HEK293 (cell line): ENCODE measurements around the gene TSC22D2.

ENCODE experiments used
- CTCF ChIA-PET: fragments of 350-600 bp; formaldehyde crosslinking; extraction: SDS; loops from one replicate; lab custom pipeline; 2021; ENCODE audit warnings: antibody characterized with exemption; lab: Yijun Ruan, JAX
- POLR2A ChIA-PET: fragments of 300-600 bp; formaldehyde crosslinking; extraction: SDS; loops from one replicate; lab custom pipeline; 2020; ENCODE audit warnings: antibody characterized with exemption, inconsistent platforms; lab: Yijun Ruan, JAX
- H3K27ac ChIP-seq: fragments of 200-500 bp; sonication (Bioruptor generic); 2 replicates; pipeline ENCODE4 v1.5.1; 2014; ENCODE audit warnings: low read depth, low read length, control low read depth, inconsistent platforms; ENCODE audit errors: extremely low read depth
- H3K36me3 ChIP-seq, 2 experiments: fragments of 200-500 bp in 1 of 2; sonication (Bioruptor generic) in 1 of 2; 1 replicate in 1 of 2; 2 replicates in 1 of 2; pipeline ENCODE4 v1.5.1; 2014 to 2017; ENCODE audit warnings: inconsistent platforms in 2 of 2, low read length in 2 of 2; ENCODE audit not compliant: control insufficient read depth in 2 of 2, insufficient read depth in 1 of 2
- H3K4me1 ChIP-seq: fragments of 200-500 bp; sonication (Bioruptor generic); 2 replicates; pipeline ENCODE4 v1.5.1; 2014; ENCODE audit warnings: mild to moderate bottlenecking, low read length, inconsistent platforms; ENCODE audit not compliant: control insufficient read depth, insufficient read depth
- H3K4me3 ChIP-seq: 2 replicates; pipeline ENCODE4 v1.5.1; 2011; ENCODE audit warnings: low read depth, mild to moderate bottlenecking, control low read depth, low read length, moderate library complexity
- H3K9me3 ChIP-seq: fragments of 200-500 bp; sonication (Bioruptor generic); 2 replicates; pipeline ENCODE4 v1.5.1; 2014; ENCODE audit warnings: low read depth, low read length, inconsistent platforms; ENCODE audit not compliant: control insufficient read depth, insufficient read depth
- AEBP2 ChIP-seq: fragments of 450-650 bp; formaldehyde crosslinking; IDR thresholded peaks from 2 replicates; pipeline ENCODE4 v1.5.1; 2016; ENCODE audit warnings: missing biosample characterization, missing genetic modification characterization, borderline replicate concordance
- GLIS1 ChIP-seq: fragments of 450-650 bp; formaldehyde crosslinking; IDR thresholded peaks from 2 replicates; pipeline ENCODE4 v1.5.1; 2016; ENCODE audit warnings: missing biosample characterization, missing genetic modification characterization
- GLIS2 ChIP-seq: fragments of 450-650 bp; formaldehyde crosslinking; IDR thresholded peaks from 2 replicates; pipeline ENCODE4 v1.5.1; 2016; ENCODE audit warnings: missing biosample characterization, missing genetic modification characterization
- IKZF3 ChIP-seq: fragments of 450-650 bp; IDR thresholded peaks from 2 replicates; pipeline ENCODE4 v1.5.0; 2018; ENCODE audit warnings: missing biosample characterization, mild to moderate bottlenecking, missing genetic modification characterization, moderate library complexity
- PATZ1 ChIP-seq: fragments of 450-650 bp; formaldehyde crosslinking; IDR thresholded peaks from 2 replicates; pipeline ENCODE4 v1.5.1; 2016; ENCODE audit warnings: missing biosample characterization, missing genetic modification characterization
- SP2 ChIP-seq: fragments of 450-650 bp; formaldehyde crosslinking; IDR thresholded peaks from 2 replicates; pipeline ENCODE4 v1.5.1; 2016; ENCODE audit warnings: missing biosample characterization, missing genetic modification characterization
- ZNF121 ChIP-seq: fragments of 450-650 bp; formaldehyde crosslinking; IDR thresholded peaks from 2 replicates; pipeline ENCODE4 v1.5.1; 2016; ENCODE audit warnings: missing biosample characterization, missing genetic modification characterization
- ZNF155 ChIP-seq: fragments of 450-650 bp; formaldehyde crosslinking; IDR thresholded peaks from 2 replicates; pipeline ENCODE4 v1.5.1; 2016; ENCODE audit warnings: missing biosample characterization, missing genetic modification characterization
- ZNF16 ChIP-seq: fragments of 450-650 bp; formaldehyde crosslinking; IDR thresholded peaks from 2 replicates; pipeline ENCODE4 v1.5.1; 2016; ENCODE audit warnings: low read depth, missing biosample characterization, missing genetic modification characterization
- ZNF174 ChIP-seq: fragments of 450-650 bp; formaldehyde crosslinking; IDR thresholded peaks from 2 replicates; pipeline ENCODE4 v1.5.0; 2017; ENCODE audit warnings: missing biosample characterization, mild to moderate bottlenecking, missing genetic modification characterization
- ZNF221 ChIP-seq: fragments of 450-650 bp; formaldehyde crosslinking; IDR thresholded peaks from 2 replicates; pipeline ENCODE4 v1.5.1; 2017; ENCODE audit warnings: missing biosample characterization, missing genetic modification characterization, borderline replicate concordance
- ZNF23 ChIP-seq: fragments of 450-650 bp; formaldehyde crosslinking; IDR thresholded peaks from 2 replicates; pipeline ENCODE4 v1.5.1; 2016; ENCODE audit warnings: missing biosample characterization, missing genetic modification characterization, borderline replicate concordance
- ZNF24 ChIP-seq: fragments of 450-650 bp; formaldehyde crosslinking; IDR thresholded peaks from 2 replicates; pipeline ENCODE4 v1.5.1; 2016; ENCODE audit warnings: missing biosample characterization, missing genetic modification characterization
- ZNF266 ChIP-seq: fragments of 450-650 bp; formaldehyde crosslinking; IDR thresholded peaks from 2 replicates; pipeline ENCODE4 v1.5.1; 2016; ENCODE audit warnings: missing biosample characterization, missing genetic modification characterization, low read depth
- ZNF280C ChIP-seq: fragments of 450-650 bp; formaldehyde crosslinking; IDR thresholded peaks from 2 replicates; pipeline ENCODE4 v1.5.1; 2016; ENCODE audit warnings: missing biosample characterization, missing genetic modification characterization
- ZNF302 ChIP-seq: fragments of 450-650 bp; formaldehyde crosslinking; IDR thresholded peaks from 2 replicates; pipeline ENCODE4 v1.5.1; 2016; ENCODE audit warnings: missing biosample characterization, missing genetic modification characterization, low read depth
- ZNF324 ChIP-seq: fragments of 450-650 bp; formaldehyde crosslinking; IDR thresholded peaks from 2 replicates; pipeline ENCODE4 v1.5.1; 2016; ENCODE audit warnings: missing biosample characterization, missing genetic modification characterization
- ZNF335 ChIP-seq: fragments of 450-650 bp; formaldehyde crosslinking; conservative IDR thresholded peaks from 2 replicates; pipeline ENCODE4 v1.5.1; 2016; ENCODE audit warnings: missing biosample characterization, missing genetic modification characterization
- ZNF341 ChIP-seq: fragments of 450-650 bp; formaldehyde crosslinking; IDR thresholded peaks from 2 replicates; pipeline ENCODE4; 2016; ENCODE audit warnings: low read depth, missing biosample characterization, missing genetic modification characterization
- ZNF423 ChIP-seq: fragments of 450-650 bp; formaldehyde crosslinking; IDR thresholded peaks from 2 replicates; pipeline ENCODE4 v1.5.1; 2016; ENCODE audit warnings: missing biosample characterization, missing genetic modification characterization
- ZNF473 ChIP-seq: fragments of 450-650 bp; formaldehyde crosslinking; IDR thresholded peaks from 2 replicates; pipeline ENCODE4 v1.5.1; 2017; ENCODE audit warnings: missing biosample characterization, missing genetic modification characterization
- ZNF514 ChIP-seq: fragments of 450-650 bp; formaldehyde crosslinking; IDR thresholded peaks from 2 replicates; pipeline ENCODE4 v1.5.1; 2016; ENCODE audit warnings: missing biosample characterization, missing genetic modification characterization
- ZNF521 ChIP-seq: fragments of 450-650 bp; formaldehyde crosslinking; IDR thresholded peaks from 2 replicates; pipeline ENCODE4 v1.5.1; 2017; ENCODE audit warnings: missing biosample characterization, mild to moderate bottlenecking, missing genetic modification characterization
- ZNF544 ChIP-seq: fragments of 450-650 bp; formaldehyde crosslinking; IDR thresholded peaks from 2 replicates; pipeline ENCODE4 v1.5.0; 2017; ENCODE audit warnings: missing biosample characterization, missing genetic modification characterization
- ZNF549 ChIP-seq: fragments of 450-650 bp; IDR thresholded peaks from 2 replicates; pipeline ENCODE4 v1.5.1; 2018; ENCODE audit warnings: missing biosample characterization, missing genetic modification characterization, mild to moderate bottlenecking, inconsistent platforms, moderate library complexity
- ZNF621 ChIP-seq: fragments of 450-650 bp; formaldehyde crosslinking; IDR thresholded peaks from 2 replicates; pipeline ENCODE4 v1.5.1; 2017; ENCODE audit warnings: missing biosample characterization, missing genetic modification characterization
- ZNF624 ChIP-seq: fragments of 450-650 bp; formaldehyde crosslinking; IDR thresholded peaks from 2 replicates; pipeline ENCODE4 v1.5.1; 2017; ENCODE audit warnings: missing biosample characterization, missing genetic modification characterization
- ZNF660 ChIP-seq: fragments of 450-650 bp; IDR thresholded peaks from 2 replicates; pipeline ENCODE4 v1.5.1; 2018; ENCODE audit warnings: missing biosample characterization, mild to moderate bottlenecking, missing genetic modification characterization
- ZNF664 ChIP-seq: fragments of 450-650 bp; formaldehyde crosslinking; IDR thresholded peaks from 2 replicates; pipeline ENCODE4 v1.5.1; 2016; ENCODE audit warnings: missing biosample characterization, missing genetic modification characterization
- ZNF677 ChIP-seq: fragments of 450-650 bp; IDR thresholded peaks from 2 replicates; pipeline ENCODE4 v1.5.0; 2018; ENCODE audit warnings: missing biosample characterization, mild to moderate bottlenecking, missing genetic modification characterization, moderate library complexity
- ZNF747 ChIP-seq: fragments of 450-650 bp; formaldehyde crosslinking; IDR thresholded peaks from 2 replicates; pipeline ENCODE4 v1.5.1; 2016; ENCODE audit warnings: missing biosample characterization, missing genetic modification characterization
- ZNF76 ChIP-seq: fragments of 450-650 bp; formaldehyde crosslinking; IDR thresholded peaks from 2 replicates; pipeline ENCODE4; 2016; ENCODE audit warnings: low read depth, missing biosample characterization, missing genetic modification characterization, borderline replicate concordance
- ZNF776 ChIP-seq: fragments of 450-650 bp; formaldehyde crosslinking; IDR thresholded peaks from 2 replicates; pipeline ENCODE4 v1.5.0; 2017; ENCODE audit warnings: missing biosample characterization, missing genetic modification characterization, borderline replicate concordance
- ZSCAN30 ChIP-seq: fragments of 450-650 bp; IDR thresholded peaks from 2 replicates; pipeline ENCODE4 v1.5.1; 2018; ENCODE audit warnings: missing biosample characterization, mild to moderate bottlenecking, missing genetic modification characterization, moderate library complexity

The TSC22D2 gene

GRCh38 chr3:150409512-150410310, 1.6 kb downstream of the TSC22D2 start:
- H3K9me3 ChIP-seq = no peaks in the 10 kb centered on the region
- H3K36me3 ChIP-seq = peaks cover 0 to 22% of the 10 kb centered on the region in 2 experiments; a peak in 1 of 3 replicates
- H3K4me3 ChIP-seq = peak overlapping the region; percentile 87
- H3K4me1 ChIP-seq = no peaks in the 10 kb centered on the region
- H3K27ac ChIP-seq = peak overlapping the region; percentile 89
- POLR2A ChIA-PET = interaction anchor here (1.0 to 4.0 kb wide), 17 partner anchors 12 to 171 kb away, joined by 3 to 22 read pairs (median 3); no protein-coding TSS in a partner anchor
- CTCF ChIA-PET = interaction anchor here (0.6 to 2.6 kb wide), 11 partner anchors 15 to 238 kb away, joined by 3 to 13 read pairs (median 3); no protein-coding TSS in a partner anchor
- TF ChIP-seq ZNF473 (tag by site-specific recombination) = no peak
- no peak for TF ChIP-seq AEBP2 (tag by site-specific recombination)
- TF ChIP-seq ZNF174 = no peak
- no peak for TF ChIP-seq ZNF155 (tag by site-specific recombination)
- no peak for TF ChIP-seq ZNF302
- TF ChIP-seq ZNF521 (tag by site-specific recombination) = no peak
- peak; percentile 93 for TF ChIP-seq ZNF549 (tag by site-specific recombination)
- TF ChIP-seq ZNF624 (tag by site-specific recombination) = no peak
- no peak for TF ChIP-seq ZNF16 (tag by site-specific recombination)
- TF ChIP-seq ZNF23 = no peak
- TF ChIP-seq GLIS1 (tag by site-specific recombination) = peak; percentile 58; the same call in 1 of the 2 replicates
- TF ChIP-seq ZSCAN30 (tag by site-specific recombination) = no peak
- no peak for TF ChIP-seq ZNF514
- no peak for TF ChIP-seq ZNF121 (tag by site-specific recombination)
- TF ChIP-seq ZNF776 (tag by site-specific recombination) = no peak
- no peak for TF ChIP-seq ZNF280C (tag by site-specific recombination)
- TF ChIP-seq ZNF544 (tag by site-specific recombination) = no peak
- peak; percentile 10; the same call in 1 of the 2 replicates for TF ChIP-seq ZNF335
- TF ChIP-seq PATZ1 = peak; percentile 43; the same call in 1 of the 2 replicates
- TF ChIP-seq ZNF660 (tag by site-specific recombination) = no peak
- TF ChIP-seq IKZF3 = no peak
- TF ChIP-seq GLIS2 (tag by site-specific recombination) = peak; percentile 74
- TF ChIP-seq ZNF266 (tag by site-specific recombination) = no peak
- TF ChIP-seq ZNF747 (tag by site-specific recombination) = no peak
- no peak for TF ChIP-seq ZNF664 (tag by site-specific recombination)
- TF ChIP-seq ZNF341 (tag by site-specific recombination) = peak; percentile 54
- no peak for TF ChIP-seq ZNF677 (tag by site-specific recombination)
- TF ChIP-seq ZNF324 (tag by site-specific recombination) = no peak
- TF ChIP-seq ZNF621 (tag by site-specific recombination) = no peak
- no peak for TF ChIP-seq ZNF76
- peak; percentile 42; the same call in 1 of the 2 replicates for TF ChIP-seq SP2
- no peak for TF ChIP-seq ZNF221 (tag by site-specific recombination)
- TF ChIP-seq ZNF423 (tag by site-specific recombination) = no peak
- no peak for TF ChIP-seq ZNF24 (tag by site-specific recombination)
